Omental fat pad (tissue), 4 donors: ENCODE data around the gene TMEM258. TPM values are rescaled to one million over a fixed set of nuclear protein-coding genes. Genes with fewer than 3 reads are reported as not detected.
A peak's percentile ranks its signal among the peaks of the same experiment; 100 is the strongest.

ENCODE experiments used
- ATAC-seq: fragments of 150-250 bp; one replicate; pipeline ENCODE4 v1.9.1; 2016; ENCODE audit warnings: mild to moderate bottlenecking, moderate library complexity; ENCODE audit not compliant: low FRiP score
- DNase-seq: peaks from one replicate; pipeline ENCODE4 v3.0.0-alpha.2; 2019; ENCODE audit warnings: low spot score
- CTCF ChIP-seq, 3 donors: fragments of 450-650 bp; IDR thresholded peaks; one replicate each; pipeline ENCODE4 v1.5.1; 2016 to 2017; ENCODE audit warnings: antibody characterized with exemption in 3 of 3, mild to moderate bottlenecking in 3 of 3, moderate library complexity in 2 of 3
- total RNA-seq, 4 donors: library from RNA; depleted of rRNA; stranded (reverse); fragments of >200 nt; gene quantifications; one replicate each; pipeline ENCODE4 v1.1.0, GENCODE V29; 2016

The TMEM258 gene
- total RNA-seq, 4 donors from 2014 or later = 27.9 to 52.6 (median 43.4) TPM

DNA sequence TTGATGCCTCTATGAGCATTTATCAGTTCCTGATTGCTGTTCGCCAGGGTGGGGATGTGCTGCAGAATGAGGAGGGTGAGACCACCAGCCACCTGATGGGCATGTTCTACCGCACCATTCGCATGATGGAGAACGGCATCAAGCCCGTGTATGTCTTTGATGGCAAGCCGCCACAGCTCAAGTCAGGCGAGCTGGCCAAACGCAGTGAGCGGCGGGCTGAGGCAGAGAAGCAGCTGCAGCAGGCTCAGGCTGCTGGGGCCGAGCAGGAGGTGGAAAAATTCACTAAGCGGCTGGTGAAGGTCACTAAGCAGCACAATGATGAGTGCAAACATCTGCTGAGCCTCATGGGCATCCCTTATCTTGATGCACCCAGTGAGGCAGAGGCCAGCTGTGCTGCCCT lies 3.1 kb upstream of the TMEM258 start:
- DNase-seq = no peak
- ATAC-seq = no peak
- TF ChIP-seq CTCF (IDR thresholded peaks at IDR 0.05) = no peak

- no peak for DNase-seq
- no peak for ATAC-seq
- TF ChIP-seq CTCF (IDR thresholded peaks at IDR 0.05) = no peak
Measured at GRCh38 chr11:61794579-61794978, 2.2 kb upstream of the TMEM258 start.

DNA sequence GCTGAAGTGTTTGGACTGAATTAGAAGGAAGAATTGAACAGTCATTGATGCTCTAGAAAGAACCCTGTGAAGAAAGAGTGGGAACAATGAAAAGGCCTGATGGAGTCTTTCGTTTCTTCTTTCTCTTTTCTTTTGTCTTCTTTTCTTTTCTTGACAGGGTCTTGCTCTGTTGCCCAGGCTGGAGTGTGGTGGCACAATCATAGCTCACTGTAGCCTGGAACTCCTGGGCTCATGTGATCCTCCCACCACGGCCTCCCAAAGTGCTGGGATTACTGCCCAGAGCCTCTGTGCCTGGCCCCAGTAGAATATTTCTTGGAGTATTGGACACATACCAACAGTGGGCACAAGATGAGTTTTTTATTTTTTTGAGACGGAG lies 1.4 kb upstream of the TMEM258 start:
- no peak for TF ChIP-seq CTCF (IDR thresholded peaks at IDR 0.05)
- ATAC-seq = no peak
- DNase-seq = no peak

DNA sequence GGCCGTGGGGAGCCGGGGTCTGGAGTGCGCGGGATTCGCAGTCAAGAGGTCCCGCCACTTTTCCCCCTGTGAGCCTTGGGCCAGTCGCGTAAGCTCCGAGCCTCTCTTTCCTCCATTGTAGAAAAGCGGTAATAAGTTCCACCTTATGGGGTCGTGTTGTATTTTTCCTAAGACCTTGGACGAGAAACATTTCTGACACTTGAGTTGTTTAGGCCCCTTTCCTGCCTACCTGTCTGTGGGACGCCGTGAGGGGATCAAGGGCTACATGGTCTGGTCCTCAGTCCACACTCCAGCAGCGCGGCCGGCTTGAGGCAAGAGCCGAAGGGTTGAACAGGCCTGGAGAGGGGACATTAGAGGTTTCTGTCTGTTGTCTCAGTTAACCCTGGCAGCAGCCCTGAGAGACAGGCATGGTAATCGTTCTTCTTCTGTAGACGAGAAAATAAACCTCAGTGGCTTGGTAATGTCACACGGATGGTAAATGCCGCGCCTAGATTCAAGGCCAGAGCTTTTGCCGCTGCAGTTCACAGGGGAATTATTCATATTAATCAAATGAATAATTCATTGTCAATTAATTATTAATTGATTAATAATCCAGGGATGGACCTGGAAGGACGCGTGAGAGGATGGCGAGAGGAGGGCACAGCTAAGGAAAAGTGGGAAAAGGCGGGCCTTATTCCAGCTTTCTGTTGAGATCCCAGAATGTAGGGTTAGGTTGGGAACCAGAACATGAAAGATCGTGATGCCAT lies 857 bp upstream of the TMEM258 start:
- no peak for TF ChIP-seq CTCF (IDR thresholded peaks at IDR 0.05)
- ATAC-seq (peak; percentile 4), DNase-seq (no peak)

- DNase-seq (peak; percentile 70), ATAC-seq (peak; percentile 65)
- TF ChIP-seq CTCF (IDR thresholded peaks at IDR 0.05) = no peak
Measured at GRCh38 chr11:61791737-61792309, 576 bp downstream of the TMEM258 start.

- ATAC-seq = peak; percentile 20
- DNase-seq = no peak
- no peak for TF ChIP-seq CTCF (IDR thresholded peaks at IDR 0.05)
Measured at GRCh38 chr11:61787928-61788491, 4.4 kb downstream of the TMEM258 start.
